Measurements from ENCODE around the gene IPCEF1.
"Not testable (repeated sequence)": the region's sequence is repeated elsewhere in the genome, so short reads cannot be mapped to it uniquely, and the experiment has no call there.

IPCEF1 gene

DNA sequence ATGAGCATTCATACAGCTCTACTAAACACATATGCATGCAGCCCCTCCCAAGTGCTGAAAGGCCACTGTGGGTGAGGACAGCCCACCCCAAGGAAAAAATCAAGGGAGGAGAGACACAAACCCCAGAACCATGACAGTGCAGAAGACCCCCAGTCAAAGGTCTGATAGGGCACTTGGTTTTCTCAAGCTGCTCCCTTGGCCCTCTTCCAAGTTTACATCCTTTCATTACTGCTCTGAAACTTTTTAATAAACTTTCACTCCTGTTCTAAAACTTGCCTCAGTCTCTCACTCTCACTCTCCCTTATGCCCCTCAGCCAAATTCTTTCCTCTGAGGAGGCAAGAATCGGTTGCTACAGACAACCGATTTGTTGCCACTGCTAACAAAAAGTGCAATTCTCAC is 24.9 kb downstream of the IPCEF1 start:
- DNase-seq (ENCODE audit: low read depth in 2 of 2), result no peak

DNA sequence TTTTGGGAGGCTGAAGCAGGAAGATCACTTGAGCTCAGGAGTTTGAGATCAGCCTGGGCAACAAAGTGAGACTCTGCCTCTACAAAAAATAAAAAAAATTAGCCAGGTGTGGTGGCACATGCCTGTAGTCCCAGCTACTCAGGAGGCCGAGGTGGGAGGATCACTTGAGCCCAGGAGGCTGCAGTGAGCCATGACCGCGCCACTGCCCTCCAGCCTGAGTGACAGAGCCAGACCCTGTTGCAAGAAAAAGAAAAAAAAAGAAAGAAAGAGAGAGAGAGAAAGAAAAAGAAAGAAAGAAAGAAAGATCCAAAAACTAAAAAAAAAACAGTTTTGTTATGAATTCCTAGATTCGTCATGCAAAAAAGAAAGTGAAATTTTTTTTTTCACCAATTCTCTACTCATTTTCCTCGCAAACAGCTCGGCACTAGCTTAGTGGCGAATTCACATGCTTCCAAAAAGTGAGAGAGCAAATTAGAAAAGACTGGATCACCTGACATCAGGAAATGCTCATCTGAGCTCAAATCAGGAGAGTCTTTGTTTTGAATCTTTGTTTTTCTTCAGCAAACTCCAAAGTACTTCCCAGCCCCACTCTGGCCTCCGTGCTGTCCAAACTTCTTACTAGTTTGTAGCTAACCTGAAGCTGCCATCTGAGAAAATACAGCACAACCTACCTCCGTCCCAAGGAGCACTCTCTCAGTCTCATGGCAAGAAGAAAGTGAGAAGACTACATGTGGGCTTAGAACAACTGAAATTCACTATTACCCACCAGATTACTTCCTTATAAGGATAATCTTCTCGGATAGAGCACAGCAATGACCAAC is 27.0 kb downstream of the IPCEF1 start:
- DNase-seq (ENCODE audit: low read depth in 2 of 2), result no peak

DNA sequence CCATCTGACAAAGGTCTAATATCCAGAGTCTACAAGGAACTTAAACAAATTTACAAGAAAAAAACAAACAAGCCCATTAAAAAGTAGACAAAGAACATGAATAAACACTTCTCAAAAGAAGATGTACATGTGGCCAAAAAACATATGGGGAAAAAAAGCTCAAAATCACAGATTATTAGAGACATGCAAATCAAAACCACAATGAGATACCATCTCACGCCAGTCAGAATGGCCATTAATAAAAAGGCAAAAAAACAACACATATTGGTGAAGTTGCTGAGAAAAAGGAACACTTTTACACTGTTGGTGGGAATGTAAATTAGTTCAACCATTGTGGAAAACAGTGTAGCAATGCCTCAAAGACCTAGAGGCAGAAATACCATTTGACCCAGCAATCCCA is 29.3 kb downstream of the IPCEF1 start:
- not testable (repeated sequence) for DNase-seq (ENCODE audit: low read depth in 2 of 2)

DNA sequence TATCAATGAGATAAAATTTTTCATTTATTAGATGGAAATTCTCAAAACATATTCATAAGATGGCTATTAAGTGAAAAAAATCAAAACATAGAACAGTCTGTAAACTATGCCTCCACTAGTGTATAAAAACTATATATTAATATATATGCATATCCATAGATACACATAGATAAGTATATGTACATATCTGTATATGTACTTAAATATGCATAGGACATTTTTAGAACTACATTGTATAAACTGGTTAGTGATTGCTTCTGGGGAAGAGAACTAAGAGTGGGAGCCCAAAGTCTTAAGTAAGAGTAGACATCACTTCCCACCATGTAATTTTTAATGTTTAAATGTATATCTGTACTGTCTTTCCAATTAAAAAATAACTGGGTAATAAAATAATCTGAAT is 31.5 kb downstream of the IPCEF1 start:
- no peak for DNase-seq (ENCODE audit: low read depth in 2 of 2)

DNA sequence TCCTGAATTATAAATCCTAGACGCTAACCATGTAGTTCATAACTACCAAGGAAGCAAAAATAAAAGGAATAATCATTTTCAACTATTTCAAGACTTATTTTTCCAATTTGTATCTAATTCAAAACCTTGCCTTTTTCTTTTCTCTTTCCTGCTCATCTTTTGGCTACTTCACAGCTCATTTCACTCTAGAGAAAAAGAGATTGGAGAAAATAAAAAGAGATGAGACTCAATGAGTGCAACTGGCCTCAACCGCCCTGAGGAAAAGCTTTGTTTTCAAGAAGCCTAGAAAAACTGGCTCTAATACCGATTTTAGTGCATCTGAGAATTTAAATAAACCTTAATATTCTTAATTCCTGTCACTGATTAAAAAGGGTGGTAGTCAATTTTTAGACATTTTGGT is 36.4 kb downstream of the IPCEF1 start:
- DNase-seq (ENCODE audit: low read depth in 2 of 2), result no peak

DNA sequence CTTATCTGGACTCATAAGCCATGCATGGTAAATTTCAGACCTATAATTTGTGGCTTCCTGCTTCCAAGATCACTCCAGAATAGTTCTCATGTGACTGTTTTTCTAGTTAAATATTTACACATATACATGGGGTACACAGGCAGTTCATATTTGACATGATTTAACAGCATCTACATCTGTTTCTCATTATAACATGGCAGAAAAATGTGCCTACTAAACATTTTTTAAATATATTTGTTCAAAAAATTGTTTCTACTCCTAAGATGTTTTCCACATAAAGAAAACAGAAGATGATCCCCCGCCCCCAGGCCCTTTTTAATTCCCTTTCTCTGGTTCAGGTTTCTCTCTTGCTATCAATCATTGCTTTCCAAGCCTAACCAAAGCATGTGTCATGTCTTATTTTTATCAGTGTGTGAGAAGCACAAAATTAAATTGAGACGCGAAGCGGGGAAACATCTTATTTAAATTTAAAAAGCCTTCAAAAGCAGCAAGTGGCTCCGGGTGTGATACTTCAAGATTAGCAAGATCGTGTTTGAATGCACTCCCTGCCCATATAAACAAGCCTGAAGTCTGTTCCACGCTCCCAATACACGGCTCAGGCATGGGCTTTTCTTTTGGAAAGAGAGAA is 37.3 kb downstream of the IPCEF1 start:
- no peak for DNase-seq (ENCODE audit: low read depth in 2 of 2)

DNA sequence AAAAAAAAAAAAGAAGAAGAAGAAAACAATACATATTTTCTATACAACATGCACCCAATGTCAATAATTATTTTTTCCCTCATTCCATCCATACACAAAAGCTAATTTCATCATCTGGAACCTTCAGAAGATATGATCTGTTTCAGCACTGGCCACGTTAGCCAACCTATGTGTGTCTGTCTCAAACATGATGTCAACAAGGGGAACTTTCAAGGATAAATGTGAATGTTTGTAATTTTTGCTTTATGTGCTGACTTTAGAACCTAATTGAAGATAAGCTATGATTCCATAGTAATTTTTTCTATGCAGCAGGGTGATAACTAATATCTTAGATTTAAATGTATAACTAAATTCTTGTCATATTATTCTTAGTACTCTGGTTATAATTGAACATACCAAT is 37.9 kb downstream of the IPCEF1 start:
- no peak for DNase-seq (ENCODE audit: low read depth in 2 of 2)

DNA sequence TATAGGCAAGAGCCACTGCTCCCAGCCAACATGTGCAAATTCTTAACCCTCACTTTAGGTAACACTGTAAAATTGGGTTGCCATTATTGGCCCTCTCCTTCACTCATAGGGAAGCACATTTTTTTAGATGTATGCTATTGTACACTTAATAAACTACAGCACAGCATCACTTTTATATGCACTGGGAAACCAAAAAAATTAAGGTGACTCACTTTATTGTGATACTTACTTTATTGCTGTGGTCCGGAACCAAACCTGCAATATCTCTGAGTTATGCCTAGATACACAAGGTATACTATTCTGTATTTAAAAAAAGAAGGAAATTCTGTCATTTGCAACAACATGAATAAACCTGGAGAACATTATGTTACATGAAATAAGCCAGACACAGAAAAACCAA is 40.5 kb downstream of the IPCEF1 start:
- DNase-seq (ENCODE audit: low read depth in 2 of 2), result no peak

DNA sequence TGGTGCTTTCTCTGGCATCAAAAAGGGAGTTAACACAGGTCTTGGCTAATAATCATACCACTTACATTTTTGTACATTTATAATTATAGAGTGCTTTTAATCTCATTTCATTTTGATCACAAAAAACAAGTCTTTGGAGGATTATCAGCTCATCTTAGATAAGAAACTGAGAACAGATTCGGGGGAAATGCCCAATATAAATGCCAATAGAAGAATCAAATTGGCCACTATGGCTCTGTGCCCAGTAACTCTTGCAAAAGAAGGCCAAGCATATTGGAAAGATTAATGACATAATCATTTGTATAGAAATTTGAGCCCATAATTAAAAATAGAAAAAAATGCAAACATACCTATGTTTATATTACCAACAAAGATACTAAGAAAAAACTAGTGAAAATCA is 42.5 kb downstream of the IPCEF1 start:
- DNase-seq (ENCODE audit: low read depth in 2 of 2), result no peak

DNA sequence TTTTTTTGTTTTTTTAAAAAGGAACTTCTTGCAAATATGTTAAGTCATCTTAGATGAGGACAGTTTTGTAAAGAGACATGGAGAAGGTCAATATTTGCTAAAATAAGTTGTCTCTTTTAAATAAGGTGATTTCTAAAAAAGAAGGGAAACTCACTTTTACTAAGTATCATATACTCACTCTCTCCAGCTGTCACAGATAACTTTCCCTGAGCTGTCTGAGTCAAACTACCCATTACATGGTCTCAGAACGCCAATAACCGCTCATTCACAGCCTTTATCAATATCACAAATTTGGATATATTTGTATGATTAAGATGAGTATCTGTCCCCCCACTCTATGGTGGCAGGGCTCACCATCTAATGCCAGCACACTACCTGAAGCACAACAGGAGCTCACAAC is 47.6 kb downstream of the IPCEF1 start:
- no peak for DNase-seq (ENCODE audit: low read depth in 2 of 2)

DNA sequence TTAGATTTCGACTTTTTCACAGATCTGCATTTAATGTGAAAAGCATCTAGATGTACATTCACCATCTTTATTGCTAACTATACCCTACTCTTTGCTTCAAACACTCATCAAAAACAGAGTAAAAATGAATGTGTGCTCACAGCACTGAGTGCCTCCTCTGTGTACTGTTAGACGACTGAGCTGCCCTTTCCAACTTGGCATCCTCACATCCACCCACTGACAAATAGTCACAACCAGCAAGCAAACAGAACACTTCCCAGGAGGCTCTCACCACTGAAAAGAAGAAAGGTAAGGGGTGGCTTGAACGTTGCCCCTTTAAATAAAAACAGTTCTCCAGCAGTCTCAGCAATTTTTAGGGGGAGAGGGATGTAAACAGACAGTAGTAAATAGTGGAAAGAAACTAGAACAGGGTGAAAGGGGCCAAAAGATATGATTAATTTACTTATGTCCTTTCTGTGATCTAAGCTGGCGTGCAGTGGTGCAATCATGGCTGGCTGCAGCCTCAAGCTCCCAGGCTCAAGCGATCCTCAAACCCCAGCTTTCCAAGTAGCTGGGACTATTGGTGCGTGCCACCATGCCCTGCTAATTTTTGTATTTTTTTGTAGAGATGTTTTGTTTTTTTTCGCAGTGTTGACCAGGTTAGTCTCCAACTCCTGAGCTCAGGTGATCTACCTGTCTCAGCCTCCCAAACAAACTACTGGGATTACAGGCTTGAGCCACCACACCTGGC is 48.7 kb downstream of the IPCEF1 start:
- DNase-seq (ENCODE audit: low read depth in 2 of 2), result no peak

DNA sequence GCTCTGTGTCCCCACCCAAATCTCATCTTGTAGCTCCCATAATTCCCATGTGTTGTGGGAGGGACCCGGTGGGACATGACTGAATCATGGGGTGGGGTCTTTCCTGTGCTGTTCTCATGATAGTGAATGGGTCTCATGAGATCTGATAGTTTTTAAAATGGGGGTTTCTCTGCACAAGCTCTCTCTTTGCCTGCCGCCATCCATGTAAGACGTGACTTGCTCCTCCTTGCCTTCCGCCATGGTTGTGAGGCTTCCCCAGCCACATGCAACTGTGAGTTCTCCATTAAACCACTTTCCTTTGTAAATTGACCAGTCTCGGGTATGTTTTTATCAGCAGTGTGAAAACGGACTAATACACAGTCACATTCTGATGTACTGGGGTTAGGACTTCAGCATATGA is 49.5 kb downstream of the IPCEF1 start:
- not testable (repeated sequence) for DNase-seq (ENCODE audit: low read depth in 2 of 2)

DNA sequence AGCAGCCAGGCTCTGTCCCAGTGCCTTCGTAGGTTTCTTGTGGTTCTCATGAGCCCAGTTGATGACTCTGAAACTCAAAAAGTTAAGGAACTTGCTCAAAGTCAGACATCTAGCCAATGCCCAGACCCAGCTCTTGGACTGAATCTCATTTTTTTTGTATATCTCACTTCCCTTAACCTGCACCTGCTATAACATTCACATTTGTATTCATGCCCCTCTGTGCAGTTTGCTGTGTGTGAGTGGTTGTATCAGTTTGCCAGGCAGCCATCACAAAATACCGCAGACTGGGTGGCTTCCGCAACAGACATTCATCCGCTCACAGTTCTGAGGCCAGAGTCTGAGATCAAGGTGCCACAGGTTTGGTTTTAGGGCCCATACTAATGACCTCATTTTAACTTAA is 49.9 kb downstream of the IPCEF1 start:
- DNase-seq (ENCODE audit: low read depth in 2 of 2), result no peak

DNA sequence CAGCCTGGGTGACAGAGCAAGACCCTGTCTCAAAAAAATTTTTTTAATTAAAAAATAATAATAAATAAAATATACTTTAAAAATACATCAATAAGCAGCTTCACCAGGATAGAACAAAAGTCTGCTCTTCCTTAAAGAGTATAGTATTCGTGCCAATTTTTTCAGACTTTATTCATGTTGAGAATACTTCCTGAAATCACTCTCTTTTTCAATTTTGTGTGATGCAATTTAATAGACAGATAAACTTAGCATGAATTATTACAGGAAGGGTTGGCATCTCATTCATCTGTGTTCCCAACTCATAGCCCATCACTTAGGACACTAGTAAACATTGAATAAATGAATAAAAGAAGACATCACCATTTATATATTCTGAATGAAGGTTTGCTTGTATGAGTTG is 52.4 kb downstream of the IPCEF1 start:
- no peak for DNase-seq (ENCODE audit: low read depth in 2 of 2)

DNA sequence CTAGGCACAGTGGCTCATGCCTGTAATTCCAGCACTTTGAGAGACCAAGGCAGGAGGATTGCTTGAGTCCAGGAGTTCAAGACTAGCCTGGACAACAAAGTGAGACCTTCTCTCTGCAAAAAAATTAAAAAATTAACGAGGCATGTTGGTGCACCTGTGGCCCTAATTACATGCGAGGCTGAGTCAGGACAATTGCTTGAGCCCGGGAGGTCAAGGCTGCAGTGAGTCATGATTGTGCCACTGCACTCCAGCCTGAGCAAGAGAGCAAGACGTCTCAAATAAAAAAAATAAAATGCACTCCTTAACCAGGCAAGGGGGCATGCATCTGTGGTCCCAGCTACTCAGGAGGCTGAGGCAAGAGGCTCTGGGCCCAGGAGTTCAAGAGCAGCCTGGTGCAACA is 53.0 kb downstream of the IPCEF1 start:
- not testable (repeated sequence) for DNase-seq (ENCODE audit: low read depth in 2 of 2)

DNA sequence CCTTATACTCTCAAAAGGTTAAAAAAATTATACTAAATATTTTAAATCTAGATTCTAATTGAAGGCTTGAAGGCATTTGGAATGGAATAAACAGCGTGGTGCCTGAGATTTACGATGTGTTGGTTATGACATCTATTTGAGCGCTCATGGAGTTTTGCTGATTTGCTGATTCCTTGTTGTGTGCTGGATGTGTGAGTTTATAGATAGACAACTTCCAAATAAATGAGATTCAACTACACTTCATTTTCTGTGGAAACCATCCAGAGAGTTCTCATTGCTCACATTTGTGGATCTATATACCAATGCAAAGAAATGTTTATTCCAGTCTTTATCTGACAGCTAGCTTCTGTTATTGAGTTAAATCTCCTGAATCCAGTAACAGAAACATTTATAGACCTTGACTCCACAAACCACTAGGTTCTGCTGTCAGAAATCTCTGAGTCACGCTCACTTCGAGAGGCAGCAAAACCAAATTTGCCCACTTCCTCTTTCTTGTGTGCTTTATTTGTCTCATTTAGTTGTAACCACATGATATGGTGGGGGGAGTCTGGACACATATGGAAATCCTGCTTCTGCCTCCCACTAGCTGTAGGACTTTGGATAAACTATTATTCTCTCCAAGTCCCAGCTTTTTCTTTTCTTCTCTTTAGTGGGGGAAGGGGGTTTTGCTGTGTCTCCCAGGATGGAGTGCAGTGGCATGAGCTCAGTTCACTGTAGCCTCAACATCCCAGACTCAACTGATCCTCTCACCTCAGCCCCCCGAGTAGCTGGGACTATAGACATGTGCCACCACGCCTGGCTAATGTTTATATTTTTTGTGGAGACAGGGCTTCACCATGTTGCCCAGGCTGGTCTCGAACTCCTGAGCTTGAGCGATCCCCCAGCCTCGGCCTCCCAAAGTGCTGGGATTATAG is 54.5 kb downstream of the IPCEF1 start:
- peak in 1 of 2 donors; percentile 2 for DNase-seq (ENCODE audit: low read depth in 2 of 2)

DNA sequence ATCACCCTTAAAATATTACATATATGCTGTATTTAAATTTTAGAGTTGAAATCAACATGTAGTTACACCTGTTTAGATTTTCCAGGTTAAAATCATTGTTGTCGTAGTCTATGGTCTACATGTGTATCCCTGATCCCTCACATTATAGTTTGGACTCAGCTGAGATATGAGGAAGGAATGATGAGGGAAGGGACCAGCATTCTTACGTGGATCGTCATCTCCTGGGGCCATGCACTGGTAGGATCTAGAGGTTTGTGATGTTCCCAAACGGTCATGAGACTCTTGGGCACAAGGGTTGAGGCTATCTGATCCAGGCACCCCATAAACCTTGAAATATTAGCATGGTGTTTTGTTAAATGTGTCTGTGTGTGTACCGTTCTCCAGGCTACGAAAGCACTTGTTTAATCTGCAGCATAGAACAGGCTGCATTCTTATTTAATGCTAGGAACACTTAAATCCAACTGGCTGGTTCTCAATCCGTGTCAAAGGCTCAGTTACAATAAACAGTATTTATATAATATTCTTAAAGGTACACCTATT is 55.4 kb downstream of the IPCEF1 start:
- no peak for DNase-seq (ENCODE audit: low read depth in 2 of 2)

DNA sequence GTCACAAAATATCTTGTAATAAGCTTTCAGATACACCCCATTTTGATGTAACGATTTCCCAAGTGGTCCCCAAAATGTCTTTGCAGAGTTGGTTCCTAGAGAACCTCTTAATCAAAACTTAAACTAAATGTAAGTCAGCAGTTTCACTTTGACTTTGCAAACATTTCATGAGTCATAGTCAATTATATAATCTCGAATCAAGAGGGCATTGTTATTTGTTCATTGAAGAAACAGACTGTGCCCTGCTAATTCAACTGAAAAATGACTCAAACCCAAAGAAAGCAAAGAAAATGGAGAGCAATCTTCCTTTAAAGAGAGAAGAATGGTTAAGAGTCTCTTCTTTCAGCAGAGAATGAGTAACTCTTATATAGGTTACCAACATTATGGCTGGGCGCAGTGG is 58.3 kb downstream of the IPCEF1 start:
- DNase-seq (ENCODE audit: low read depth in 2 of 2), result no peak

DNA sequence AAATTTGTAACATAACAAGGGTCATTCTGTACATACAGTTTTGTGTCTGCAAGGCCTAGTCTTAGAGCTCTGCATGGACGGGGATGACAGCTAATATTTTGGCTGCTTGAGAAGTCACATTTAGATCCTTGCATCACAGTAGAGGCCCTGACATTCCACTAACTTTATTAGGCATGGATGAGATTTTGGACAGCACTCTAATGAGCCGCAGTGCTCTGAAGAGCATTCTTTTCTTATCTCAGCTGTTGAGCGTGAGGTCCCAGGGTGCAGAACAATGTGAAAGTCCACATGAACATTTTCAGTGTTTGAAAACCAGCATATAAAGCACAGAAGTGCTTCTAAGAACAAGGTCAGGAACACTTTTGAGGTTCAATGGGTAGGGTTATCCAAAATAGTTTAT is 58.9 kb downstream of the IPCEF1 start:
- DNase-seq (ENCODE audit: low read depth in 2 of 2), result no peak

DNA sequence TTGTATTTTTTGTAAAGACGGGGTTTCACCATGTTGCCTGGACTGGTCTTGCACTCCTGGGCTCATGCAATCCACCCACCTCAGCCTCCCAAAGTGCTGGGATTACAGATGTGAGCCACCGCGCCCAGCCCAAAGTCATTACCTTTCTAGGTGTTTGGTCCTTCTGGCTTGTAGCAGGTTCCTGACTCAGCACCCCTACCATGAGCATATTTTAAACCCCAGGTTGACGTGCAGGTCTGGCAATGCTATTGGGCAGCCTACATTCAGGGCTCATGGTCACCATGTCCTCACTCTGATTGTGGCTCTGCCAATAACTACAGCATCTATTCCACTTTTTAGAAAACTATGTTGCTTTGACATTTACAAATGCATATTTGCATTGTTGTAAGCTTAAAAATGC is 59.4 kb downstream of the IPCEF1 start:
- no peak for DNase-seq (ENCODE audit: low read depth in 2 of 2)

DNA sequence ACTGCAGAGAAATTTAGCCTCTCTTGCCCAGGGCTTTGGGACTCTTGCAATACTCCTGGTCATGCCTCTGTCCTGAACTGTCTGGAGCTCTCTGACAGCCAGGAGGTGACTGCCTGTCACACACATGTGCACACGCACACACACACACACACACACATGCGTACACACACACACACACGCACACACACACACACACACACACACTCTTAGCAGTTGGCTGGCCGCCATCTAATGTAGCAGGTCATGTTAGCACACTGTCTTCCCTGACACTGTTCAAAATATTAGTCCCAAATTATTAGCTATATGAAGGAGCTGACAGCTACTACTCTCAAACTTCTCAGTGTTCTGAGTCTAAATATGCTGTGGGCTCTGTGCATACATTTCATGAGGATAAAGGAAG is 60.9 kb downstream of the IPCEF1 start:
- no peak for DNase-seq (ENCODE audit: low read depth in 2 of 2)
